ENCODE measurements around the gene B4GALT1.

DNA sequence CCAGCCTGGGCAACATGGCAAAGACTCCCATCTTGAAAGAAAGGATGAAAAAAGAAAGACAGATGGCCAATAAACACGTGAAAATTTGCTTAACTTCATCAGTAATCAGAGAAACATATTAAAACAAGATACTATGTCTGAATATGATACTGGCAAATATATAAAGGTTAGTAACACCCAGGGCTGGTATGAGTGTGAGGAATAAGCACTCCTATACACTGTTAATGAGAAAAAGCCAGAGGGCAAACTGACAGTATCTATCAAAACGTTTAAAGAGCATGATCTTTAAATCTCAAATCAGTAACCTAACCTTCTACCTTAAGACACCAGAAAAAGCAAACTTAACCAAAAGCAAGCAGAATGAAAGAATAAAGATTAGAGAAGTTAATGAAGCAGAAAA, 14.1 kb downstream of the B4GALT1 start:
- TF ChIP-seq CTCF (IDR thresholded peaks at IDR 0.05), result no peak
- TF ChIP-seq POLR2A (IDR thresholded peaks at IDR 0.05), result no peak
